Measurements from ENCODE around the gene AHNAK2. TPM values are rescaled to one million over a fixed set of nuclear protein-coding genes. Genes with fewer than 3 reads are reported as not detected.
"Not testable (repeated sequence)": the region's sequence is repeated elsewhere in the genome, so short reads cannot be mapped to it uniquely, and the experiment has no call there.

AHNAK2 gene
- total and polyA plus RNA-seq, 2 donors (not counting 1 experiment from before 2014, with no cell fraction given), result not detected

GRCh38 chr14:104912053-104912452 is 66.1 kb downstream of the AHNAK2 start:
- 100% methylated on average over 3 of the region's 3 CpGs for WGBS (ENCODE audit: insufficient coverage)
- POLR2A ChIA-PET, result no interaction called here
- Histone ChIP-seq H3K27ac (ENCODE audit: low read length in 2 of 2) (no peak overlapping the region), H3K4me1 (ENCODE audit: control insufficient read depth in 2 of 2, insufficient read depth in 2 of 2, low read length in 2 of 2) (no peaks in the 10 kb centered on the region), H3K36me3 (replicated peaks in 1 of 2; ENCODE audit: control extremely low read depth in 1 of 2, control insufficient read depth in 1 of 2, extremely low read depth in 1 of 2, insufficient read depth in 2 of 2, low read length in 1 of 2) (no peaks in the 10 kb centered on the region), H3K4me2 (replicated peaks; ENCODE audit: low read depth, low read length, poor library complexity, severe bottlenecking) (no peak overlapping the region), H2AFZ (ENCODE audit: insufficient read depth, low read depth, low read length, poor library complexity, severe bottlenecking) (no peak overlapping the region), H3K9ac (ENCODE audit: low read length) (no peak overlapping the region), H3K9me3 (ENCODE audit: control extremely low read depth in 1 of 3, control insufficient read depth in 2 of 3, insufficient read depth in 1 of 3, low read length in 2 of 3) (peaks cover 4 to 26% (median 15%) of the 10 kb centered on the region in 3 donors), H3K4me3 (ENCODE audit: control extremely low read depth in 1 of 5, extremely low read depth in 1 of 5, insufficient read depth in 1 of 5, low read depth in 2 of 5, low read length in 4 of 5) (no peak overlapping the region), H3K79me2 (ENCODE audit: control insufficient read depth, insufficient read depth, low read length) (no peaks in the 10 kb centered on the region), H3K27me3 (replicated peaks in 1 of 4; ENCODE audit: control extremely low read depth in 1 of 4, control insufficient read depth in 3 of 4, insufficient read depth in 4 of 4, low read length in 3 of 4) (peaks cover 0 to 1% (median 0%) of the 10 kb centered on the region in 4 experiments), H4K20me1 (ENCODE audit: control insufficient read depth, insufficient read depth, low read length, poor library complexity, severe bottlenecking) (no peaks in the 10 kb centered on the region)
- CTCF ChIA-PET, result interaction anchor here (0.7 kb wide), 1 partner anchor 1618 kb away, joined by 4 read pairs; no protein-coding TSS in a partner anchor
- DNase-seq, result no peak
- TF ChIP-seq EZH2 (IDR thresholded peaks at IDR 0.05; ENCODE audit: borderline replicate concordance, insufficient read depth, low read depth, low read length, poor library complexity, severe bottlenecking) (no peak), CTCF (IDR thresholded peaks at IDR 0.05) (no peak)
- no peak overlapping the region for H3K27ac Mint-ChIP-seq
- no peak for ATAC-seq (ENCODE audit: low read depth)
- intact Hi-C loops (cut with micrococcal nuclease), result no loop called here
- H3K27me3 Mint-ChIP-seq, result peaks cover 22% of the 10 kb centered on the region
- H3K4me3 Mint-ChIP-seq, result no peak overlapping the region
- no peaks in the 10 kb centered on the region for H3K9me3 Mint-ChIP-seq (ENCODE audit: insufficient read depth)
- H3K4me1 Mint-ChIP-seq, result no peaks in the 10 kb centered on the region

GRCh38 chr14:104908303-104908702 is 69.9 kb downstream of the AHNAK2 start:
- Mint-ChIP-seq H3K27ac (no peak overlapping the region), H3K27me3 (peaks cover 36% of the 10 kb centered on the region), H3K4me1 (peaks cover 8% of the 10 kb centered on the region), H3K9me3 (ENCODE audit: insufficient read depth) (no peaks in the 10 kb centered on the region), H3K4me3 (no peak overlapping the region)
- intact Hi-C loops (cut with micrococcal nuclease), result no loop called here
- no peaks in the 10 kb centered on the region for H3K36me3 ChIP-seq (replicated peaks in 1 of 2; ENCODE audit: control extremely low read depth in 1 of 2, control insufficient read depth in 1 of 2, extremely low read depth in 1 of 2, insufficient read depth in 2 of 2, low read length in 1 of 2)
- ChIA-PET POLR2A (interaction anchor here (0.6 kb wide), 1 partner anchor 57 kb away, joined by 5 read pairs; no protein-coding TSS in a partner anchor), CTCF (interaction anchor here (0.8 to 1.4 kb wide), 3 partner anchors 8 to 32 kb away, joined by 3 to 7 read pairs (median 3); no protein-coding TSS in a partner anchor)
- H3K9ac ChIP-seq (ENCODE audit: low read length), result no peak overlapping the region
- WGBS (ENCODE audit: insufficient coverage), result no CpG with 5 or more reads among the region's 1 CpG
- TF ChIP-seq CTCF (IDR thresholded peaks at IDR 0.05) (no peak), EZH2 (IDR thresholded peaks at IDR 0.05; ENCODE audit: borderline replicate concordance, insufficient read depth, low read depth, low read length, poor library complexity, severe bottlenecking) (no peak)
- ATAC-seq (ENCODE audit: low read depth) (no peak), DNase-seq (no peak)
- peaks cover 3 to 29% (median 15%) of the 10 kb centered on the region in 3 donors for H3K9me3 ChIP-seq (ENCODE audit: control extremely low read depth in 1 of 3, control insufficient read depth in 2 of 3, insufficient read depth in 1 of 3, low read length in 2 of 3)
- no peak overlapping the region for H3K4me3 ChIP-seq (ENCODE audit: control extremely low read depth in 1 of 5, extremely low read depth in 1 of 5, insufficient read depth in 1 of 5, low read depth in 2 of 5, low read length in 4 of 5)
- no peaks in the 10 kb centered on the region for H3K79me2 ChIP-seq (ENCODE audit: control insufficient read depth, insufficient read depth, low read length)
- peaks cover 0 to 11% (median 0%) of the 10 kb centered on the region in 4 experiments for H3K27me3 ChIP-seq (replicated peaks in 1 of 4; ENCODE audit: control extremely low read depth in 1 of 4, control insufficient read depth in 3 of 4, insufficient read depth in 4 of 4, low read length in 3 of 4)
- peaks cover 0 to 7% of the 10 kb centered on the region in 2 donors for H3K4me1 ChIP-seq (ENCODE audit: control insufficient read depth in 2 of 2, insufficient read depth in 2 of 2, low read length in 2 of 2)
- H3K27ac ChIP-seq (ENCODE audit: low read length in 2 of 2), result no peak overlapping the region
- H3K4me2 ChIP-seq (replicated peaks; ENCODE audit: low read depth, low read length, poor library complexity, severe bottlenecking), result no peak overlapping the region
- no peak overlapping the region for H2AFZ ChIP-seq (ENCODE audit: insufficient read depth, low read depth, low read length, poor library complexity, severe bottlenecking)
- H4K20me1 ChIP-seq (ENCODE audit: control insufficient read depth, insufficient read depth, low read length, poor library complexity, severe bottlenecking), result no peaks in the 10 kb centered on the region

- H3K4me1 ChIP-seq (ENCODE audit: control insufficient read depth in 2 of 2, insufficient read depth in 2 of 2, low read length in 2 of 2); H3K4me3 Mint-ChIP-seq; H2AFZ ChIP-seq (ENCODE audit: insufficient read depth, low read depth, low read length, poor library complexity, severe bottlenecking); H3K9me3 ChIP-seq (ENCODE audit: control extremely low read depth in 1 of 3, control insufficient read depth in 2 of 3, insufficient read depth in 1 of 3, low read length in 2 of 3); H3K27ac Mint-ChIP-seq; intact Hi-C loops (cut with micrococcal nuclease); H3K79me2 ChIP-seq (ENCODE audit: control insufficient read depth, insufficient read depth, low read length); H3K4me2 ChIP-seq (replicated peaks; ENCODE audit: low read depth, low read length, poor library complexity, severe bottlenecking); H3K27ac ChIP-seq (ENCODE audit: low read length in 2 of 2); DNase-seq; H3K9me3 Mint-ChIP-seq (ENCODE audit: insufficient read depth); H3K36me3 ChIP-seq (replicated peaks in 1 of 2; ENCODE audit: control extremely low read depth in 1 of 2, control insufficient read depth in 1 of 2, extremely low read depth in 1 of 2, insufficient read depth in 2 of 2, low read length in 1 of 2); ATAC-seq (ENCODE audit: low read depth); H3K4me1 Mint-ChIP-seq; H4K20me1 ChIP-seq (ENCODE audit: control insufficient read depth, insufficient read depth, low read length, poor library complexity, severe bottlenecking); H3K4me3 ChIP-seq (ENCODE audit: control extremely low read depth in 1 of 5, extremely low read depth in 1 of 5, insufficient read depth in 1 of 5, low read depth in 2 of 5, low read length in 4 of 5); H3K9ac ChIP-seq (ENCODE audit: low read length); POLR2A ChIA-PET; CTCF ChIA-PET: not testable (repeated sequence)
- H3K27me3 ChIP-seq (replicated peaks in 1 of 4; ENCODE audit: control extremely low read depth in 1 of 4, control insufficient read depth in 3 of 4, insufficient read depth in 4 of 4, low read length in 3 of 4), result peaks cover 0 to 11% (median 0%) of the 10 kb centered on the region in 4 experiments
- peaks cover 33% of the 10 kb centered on the region for H3K27me3 Mint-ChIP-seq
- WGBS (ENCODE audit: insufficient coverage), result 76% methylated on average over 23 of the region's 28 CpGs
Measured at GRCh38 chr14:104905579-104905933, 72.6 kb downstream of the AHNAK2 start.
